Keratinocyte (primary cell): ENCODE results near the gene ACSM3.
"Not testable (repeated sequence)": the region's sequence is repeated elsewhere in the genome, so short reads cannot be mapped to it uniquely, and the experiment has no call there.

ENCODE experiments used
- CTCF ChIP-seq, 3 experiments: IDR thresholded peaks in 1 of 3; conservative IDR thresholded peaks in 1 of 3; optimal IDR thresholded peaks in 1 of 3; 2 replicates in 2 of 3; 3 replicates in 1 of 3; pipeline versions ENCODE3 to v1.5.1; 2011; ENCODE audit warnings: low read length in 3 of 3, mild to moderate bottlenecking in 3 of 3, moderate library complexity in 2 of 3, control low read depth in 1 of 3, inconsistent platforms in 1 of 3; ENCODE audit not compliant: insufficient read depth in 2 of 3; ENCODE audit errors: extremely low read depth in 1 of 3
- EZH2 ChIP-seq: IDR thresholded peaks from one replicate; pipeline ENCODE4 v1.6.1; 2012; ENCODE audit warnings: inconsistent platforms, mild to moderate bottlenecking, low read length, moderate library complexity

DNA sequence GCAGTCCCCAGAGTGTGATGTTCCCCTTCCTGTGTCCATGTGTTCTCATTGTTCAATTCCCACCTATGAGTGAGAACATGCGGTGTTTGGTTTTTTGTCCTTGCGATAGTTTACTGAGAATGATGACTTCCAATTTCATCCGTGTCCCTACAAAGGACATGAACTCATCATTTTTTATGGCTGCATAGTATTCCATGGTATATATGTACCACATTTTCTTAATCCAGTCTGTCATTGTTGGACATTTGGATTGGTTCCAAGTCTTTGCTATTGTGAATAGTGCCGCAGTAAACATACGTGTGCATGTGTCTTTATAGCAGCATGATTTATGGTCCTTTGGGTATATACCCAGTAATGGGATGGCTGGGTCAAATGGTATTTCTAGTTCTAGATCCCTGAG, 8.0 kb upstream of the ACSM3 start:
- TF ChIP-seq CTCF (optimal IDR thresholded peaks at IDR 0.05 in 1 of 3, IDR thresholded peaks at IDR 0.05 in 1 of 3, conservative IDR thresholded peaks at IDR 0.05 in 1 of 3; ENCODE audit: extremely low read depth in 1 of 3, insufficient read depth in 2 of 3, low read length in 3 of 3); EZH2: not testable (repeated sequence)
